Activated CD4-positive, alpha-beta T cell treated with anti-CD3 and anti-CD28 coated beads, Interleukin-2, amount 10 ng/mL, durations not matched to agents 24 days and 14 days (primary cell): ENCODE measurements around the gene TMEM179. TPM values are rescaled to one million over a fixed set of nuclear protein-coding genes. Genes with fewer than 3 reads are reported as not detected.
"Not testable (repeated sequence)": the region's sequence is repeated elsewhere in the genome, so short reads cannot be mapped to it uniquely, and the experiment has no call there.

Experiments used
- DNase-seq: peaks from one replicate; pipeline ENCODE4 v3.0.0; 2022
- H3K27ac Mint-ChIP-seq: one replicate; pipeline ENCODE4 v1.8.0; 2022; ENCODE audit warnings: mild to moderate bottlenecking, mixed read lengths
- H3K27me3 Mint-ChIP-seq: one replicate; pipeline ENCODE4 v1.8.0; 2022; ENCODE audit warnings: mixed read lengths
- H3K36me3 Mint-ChIP-seq: one replicate; pipeline ENCODE4 v1.8.0; 2022; ENCODE audit warnings: low read depth, mild to moderate bottlenecking, mixed read lengths
- H3K4me1 Mint-ChIP-seq: one replicate; pipeline ENCODE4 v1.8.0; 2021; ENCODE audit warnings: mixed read lengths
- H3K4me3 Mint-ChIP-seq: one replicate; pipeline ENCODE4 v1.8.0; 2022; ENCODE audit warnings: mild to moderate bottlenecking, moderate library complexity, mixed read lengths
- H3K9me3 Mint-ChIP-seq: one replicate; pipeline ENCODE4 v1.8.0; 2021; ENCODE audit warnings: mixed read lengths
- intact Hi-C: fragments of 100-400 bp; cut with micrococcal nuclease; formaldehyde crosslinking; loops from one replicate; pipeline ENCODE4 v1.15.1; 2023
- total RNA-seq: library from RNA; stranded (reverse); gene quantifications from 2 replicates; pipeline ENCODE4 v1.2.3, GENCODE V29; 2022

The TMEM179 gene
- 0.28 TPM in 1 of 2 replicates, not detected in the other for total RNA-seq

DNA sequence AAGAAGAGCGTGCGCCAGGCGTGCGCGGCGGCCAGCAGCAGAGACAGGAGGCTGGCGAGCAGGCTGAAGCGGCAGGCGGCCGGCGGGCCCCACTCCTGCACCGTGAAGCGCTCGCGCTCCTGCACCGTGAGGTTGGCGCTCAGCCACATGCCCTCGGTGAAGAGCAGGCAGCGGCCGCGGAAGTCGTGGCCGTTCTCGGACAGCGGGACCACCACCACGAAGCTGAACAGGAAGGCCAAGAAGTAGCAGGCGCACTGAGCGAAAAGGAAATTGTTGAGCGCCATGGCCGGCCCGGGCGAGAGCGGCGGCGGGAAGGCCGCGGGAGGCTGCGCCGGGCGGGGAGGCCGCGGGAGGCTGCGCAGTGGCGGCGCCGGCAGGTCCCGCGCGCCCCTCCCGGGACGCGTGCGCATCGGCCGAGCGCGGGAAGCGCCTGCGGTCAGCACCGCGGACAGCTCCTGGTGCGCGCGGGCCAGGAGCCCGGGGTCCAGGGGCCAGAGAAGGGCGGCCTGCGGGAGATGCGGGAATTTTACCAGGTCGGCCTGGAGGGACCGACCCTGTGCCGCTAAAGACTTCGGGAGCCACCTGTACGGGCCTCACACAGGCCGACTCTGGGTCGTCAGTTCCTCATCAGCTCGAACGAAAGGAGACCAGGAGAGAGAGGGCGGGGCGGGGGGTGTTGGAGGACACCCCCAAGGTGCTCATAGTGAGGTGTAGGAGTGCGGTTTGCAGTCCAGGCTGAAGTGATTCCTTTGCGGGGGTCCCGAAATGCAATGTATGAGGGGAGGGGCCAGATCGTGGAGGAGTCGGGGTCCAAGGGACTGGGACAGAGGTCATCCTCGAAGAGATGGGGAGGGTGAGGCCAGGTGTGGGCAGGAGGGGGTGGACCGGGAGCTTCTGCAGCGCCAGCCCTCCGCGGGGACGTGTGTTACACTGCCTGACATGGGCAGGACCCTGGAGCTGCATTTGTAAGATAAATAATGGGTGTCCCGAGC lies at the start of gene TMEM179:
TMEM179 (minus strand) TSS at position 315 of the 992 bp plus-strand sequence; CDS start at position 284, 31 bp downstream.
- Mint-ChIP-seq H3K9me3 (no peaks in the 10 kb centered on the region), H3K4me3 (peak within 1 kb of the TSS; percentile 23), H3K27me3 (peaks cover 29% of the 10 kb centered on the region), H3K36me3 (no peaks in the 10 kb centered on the region), H3K4me1 (no peaks in the 10 kb centered on the region), H3K27ac (no peak within 1 kb of the TSS)
- intact Hi-C loops, result no loop called here
- peak; percentile 65 for DNase-seq

DNA sequence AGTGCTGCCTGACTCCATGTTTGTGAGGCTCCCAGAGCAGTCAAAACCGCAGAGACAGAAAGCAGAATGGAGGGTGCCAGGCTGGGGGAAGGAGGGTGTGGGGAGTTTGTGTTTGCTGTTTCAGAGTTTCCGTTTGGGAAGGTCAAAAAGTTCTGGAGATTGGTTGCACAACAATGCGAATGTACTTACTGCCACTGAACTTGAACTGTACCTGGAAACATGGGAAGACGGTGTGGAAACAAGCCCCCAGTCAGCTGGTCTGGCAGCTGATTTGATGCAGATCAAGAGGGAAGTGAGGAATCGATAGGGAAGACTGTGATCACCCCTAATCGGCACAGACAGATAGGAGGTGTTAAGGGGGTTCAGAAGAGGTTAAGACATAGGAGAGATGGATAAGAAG lies 49.5 kb upstream of the TMEM179 start:
- intact Hi-C loops, result loop anchor here (5.0 kb wide), 1 partner anchor 33 kb away; the partner anchor contains the start of gene INF2
- no peaks in the 10 kb centered on the region for H3K4me1 Mint-ChIP-seq
- H3K9me3 Mint-ChIP-seq, result peaks cover 14% of the 10 kb centered on the region
- no peak overlapping the region for H3K4me3 Mint-ChIP-seq
- H3K27ac Mint-ChIP-seq, result no peak overlapping the region
- H3K27me3 Mint-ChIP-seq, result peaks cover 14% of the 10 kb centered on the region
- H3K36me3 Mint-ChIP-seq, result no peaks in the 10 kb centered on the region
- no peak for DNase-seq

DNA sequence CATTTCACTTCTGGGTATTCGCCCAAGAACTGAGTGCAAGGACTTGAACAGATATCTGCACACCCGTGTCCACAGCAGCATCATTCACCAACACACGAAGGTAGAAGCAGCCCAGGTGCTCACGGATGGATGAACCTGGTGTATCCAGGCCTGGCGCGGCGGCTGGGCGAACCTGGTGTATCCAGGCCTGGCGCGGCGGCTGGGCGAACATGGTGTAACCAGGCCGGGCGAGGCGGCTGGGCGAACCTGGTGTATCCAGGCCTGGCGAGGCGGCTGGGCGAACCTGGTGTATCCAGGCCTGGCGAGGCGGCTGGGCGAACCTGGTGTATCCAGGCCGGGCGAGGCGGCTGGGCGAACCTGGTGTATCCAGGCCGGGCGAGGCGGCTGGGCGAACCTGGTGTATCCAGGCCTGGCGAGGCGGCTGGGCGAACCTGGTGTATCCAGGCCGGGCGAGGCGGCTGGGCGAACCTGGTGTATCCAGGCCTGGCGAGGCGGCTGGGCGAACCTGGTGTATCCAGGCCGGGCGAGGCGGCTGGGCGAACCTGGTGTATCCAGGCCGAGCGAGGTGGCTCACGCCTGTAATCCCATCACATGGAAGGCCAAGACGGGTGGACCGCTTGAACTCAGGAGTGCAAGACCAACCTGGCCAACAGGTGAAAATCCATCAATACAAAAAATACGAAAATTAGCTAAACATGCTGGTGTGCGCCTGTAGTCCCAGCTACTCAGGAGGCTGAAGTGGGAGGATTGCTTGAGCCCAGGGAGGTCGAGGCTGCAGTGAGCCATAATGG lies 48.8 kb upstream of the TMEM179 start:
- H3K9me3 Mint-ChIP-seq, result peaks cover 14% of the 10 kb centered on the region
- not testable (repeated sequence) for H3K36me3 Mint-ChIP-seq, H3K27ac Mint-ChIP-seq, H3K4me1 Mint-ChIP-seq, H3K4me3 Mint-ChIP-seq, DNase-seq
- peaks cover 16% of the 10 kb centered on the region for H3K27me3 Mint-ChIP-seq
- intact Hi-C loops, result loop anchor here (5.0 kb wide), 1 partner anchor 34 kb away; the partner anchor contains the start of gene INF2

DNA sequence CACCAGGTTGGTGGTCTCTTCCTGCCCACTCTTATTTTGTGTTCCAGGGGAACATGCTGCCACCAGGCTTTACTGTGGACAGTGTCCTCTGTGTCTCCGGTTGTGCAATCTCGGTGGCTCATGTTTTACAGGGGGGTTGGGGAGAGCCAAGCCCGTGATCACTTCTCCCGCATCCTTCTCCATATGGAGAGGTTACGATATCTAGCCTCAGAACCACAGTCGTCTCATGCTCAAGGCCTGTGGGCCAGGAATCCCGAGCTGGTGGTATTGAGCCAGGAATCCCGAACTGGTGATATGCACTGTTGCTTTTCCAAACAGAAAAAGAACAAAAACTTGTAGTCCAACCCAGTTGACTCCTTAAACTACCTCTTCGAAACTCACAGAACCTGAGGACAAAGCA lies 47.8 kb upstream of the TMEM179 start:
- intact Hi-C loops, result loop anchor here (5.0 kb wide), 1 partner anchor 35 kb away; the partner anchor contains the start of gene INF2
- Mint-ChIP-seq H3K9me3 (peaks cover 14% of the 10 kb centered on the region), H3K4me1 (no peaks in the 10 kb centered on the region), H3K4me3 (no peak overlapping the region), H3K36me3 (no peaks in the 10 kb centered on the region), H3K27me3 (peaks cover 16% of the 10 kb centered on the region), H3K27ac (no peak overlapping the region)
- no peak for DNase-seq

DNA sequence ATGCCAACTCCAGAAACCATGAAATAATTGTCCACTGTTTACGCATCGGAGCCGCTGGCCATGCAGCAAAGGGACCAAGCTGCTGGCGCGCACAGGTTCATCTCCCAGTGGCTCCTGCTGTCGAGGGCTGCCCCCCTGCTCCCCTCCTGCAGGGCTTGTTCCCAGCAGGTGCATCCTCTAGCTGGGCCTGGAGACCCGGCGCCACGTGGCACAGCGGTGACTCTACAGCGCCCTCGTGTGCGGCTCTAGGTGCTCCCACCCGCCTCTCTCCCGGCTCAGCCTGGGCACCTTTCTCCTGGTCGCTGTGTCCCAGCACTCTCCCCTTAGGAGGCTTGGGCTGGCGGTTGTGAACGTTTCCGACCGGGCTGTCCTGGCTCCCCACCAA lies 47.3 kb upstream of the TMEM179 start:
- H3K27ac Mint-ChIP-seq, result no peak overlapping the region
- no peaks in the 10 kb centered on the region for H3K4me1 Mint-ChIP-seq
- intact Hi-C loops, result loop anchor here (5.0 kb wide), 1 partner anchor 35 kb away; the partner anchor contains the start of gene INF2
- no peak for DNase-seq
- H3K9me3 Mint-ChIP-seq, result peaks cover 14% of the 10 kb centered on the region
- no peak overlapping the region for H3K4me3 Mint-ChIP-seq
- H3K27me3 Mint-ChIP-seq, result peaks cover 18% of the 10 kb centered on the region
- H3K36me3 Mint-ChIP-seq, result no peaks in the 10 kb centered on the region

DNA sequence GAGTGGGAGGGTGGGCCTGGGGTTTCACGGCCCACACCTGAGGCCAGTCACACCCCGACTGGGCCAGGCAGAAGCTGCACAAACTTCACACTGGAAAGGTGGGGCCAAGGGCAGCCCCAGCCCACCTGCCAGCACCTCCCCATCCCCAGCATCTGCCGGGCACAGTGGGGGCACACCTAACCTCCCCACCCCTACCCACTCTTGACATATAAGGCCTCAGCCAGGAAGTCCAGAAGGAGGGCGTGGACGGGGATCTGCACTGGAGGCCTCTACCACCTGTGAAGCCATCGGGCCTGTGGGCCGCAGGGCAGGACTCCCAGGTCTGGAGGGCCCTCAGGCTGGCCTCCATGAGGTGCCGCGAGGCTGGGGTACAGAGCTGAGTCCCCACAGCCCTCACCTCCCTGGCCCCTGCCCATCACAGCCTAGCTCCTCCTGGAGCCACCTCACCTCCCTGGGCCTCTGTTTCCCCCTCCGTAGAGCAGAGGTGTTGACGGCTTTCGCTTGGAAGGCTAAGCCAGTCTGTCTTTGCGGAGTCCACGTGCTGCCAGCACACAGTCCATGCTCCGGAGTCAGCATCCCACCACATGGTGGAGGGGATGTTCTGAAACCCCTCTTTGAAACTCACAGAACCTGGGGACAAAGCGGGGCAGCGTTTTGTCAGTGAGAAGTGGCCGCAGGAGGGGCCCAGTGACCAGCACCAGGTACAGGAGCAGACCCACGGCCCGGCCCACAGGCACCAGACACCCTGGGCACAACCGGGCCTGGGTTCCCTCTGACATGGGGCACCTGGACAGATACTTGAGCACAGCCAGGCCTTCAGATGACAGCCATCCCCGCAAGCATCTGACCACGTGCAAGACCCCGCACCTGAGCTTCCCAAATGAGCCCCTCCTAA lies 46.7 kb upstream of the TMEM179 start:
- no peaks in the 10 kb centered on the region for H3K4me1 Mint-ChIP-seq
- no peak overlapping the region for H3K27ac Mint-ChIP-seq
- peaks cover 17% of the 10 kb centered on the region for H3K27me3 Mint-ChIP-seq
- H3K36me3 Mint-ChIP-seq, result no peaks in the 10 kb centered on the region
- peaks cover 14% of the 10 kb centered on the region for H3K9me3 Mint-ChIP-seq
- intact Hi-C loops, result loop anchor here (1.0 to 5.0 kb wide), 2 partner anchors 36 to 57 kb away; partner anchors contain the start of gene INF2
- H3K4me3 Mint-ChIP-seq, result no peak overlapping the region
- DNase-seq, result no peak

DNA sequence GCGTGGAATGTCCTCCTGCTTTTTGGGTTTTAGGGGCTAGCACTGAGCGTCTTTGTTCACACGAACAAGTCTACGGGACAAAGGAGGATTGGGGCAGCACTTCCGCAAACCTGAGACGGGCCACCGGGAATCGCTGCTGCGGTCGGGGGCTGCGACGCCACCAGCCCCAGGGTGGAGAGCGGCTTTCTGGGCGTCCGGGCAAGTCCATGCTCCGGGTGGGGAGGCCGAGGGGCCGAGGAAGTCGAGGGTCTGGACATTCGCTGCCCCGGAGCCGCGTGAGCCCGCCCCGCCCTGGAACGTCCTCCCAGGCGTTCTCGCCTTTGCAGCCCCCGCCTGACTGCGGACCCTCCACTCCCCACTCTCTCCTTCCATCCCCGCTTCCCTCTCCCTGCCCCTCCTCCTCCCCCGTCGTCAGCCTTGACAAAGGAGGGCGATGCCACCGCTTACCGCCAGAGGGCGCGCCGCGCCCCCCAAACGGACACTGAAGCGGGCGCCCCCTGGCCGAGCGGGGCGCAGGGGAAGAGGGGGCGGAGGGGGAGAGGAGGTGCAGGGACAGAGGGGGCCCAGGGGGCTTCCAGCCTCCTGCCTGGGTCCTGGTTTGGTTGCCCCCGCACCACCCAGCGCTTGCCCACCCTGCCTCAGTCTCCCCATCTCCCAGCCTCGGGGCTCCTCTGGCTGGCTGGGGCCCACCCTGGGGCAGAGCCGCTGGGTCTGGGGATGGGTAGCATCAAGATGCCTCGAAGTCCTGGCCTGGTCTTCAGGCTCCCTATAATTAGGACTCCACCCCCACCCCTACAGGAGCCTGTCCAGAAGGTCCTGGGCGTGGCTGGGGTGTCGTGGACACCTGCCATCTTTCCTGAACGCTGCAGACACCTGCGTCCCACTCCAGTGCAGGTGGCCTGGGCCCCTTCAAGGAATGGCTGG lies 45.7 kb upstream of the TMEM179 start:
- H3K4me3 Mint-ChIP-seq, result peak overlapping the region; percentile 59
- intact Hi-C loops, result loop anchor here (1.0 to 5.0 kb wide), 2 partner anchors 37 to 58 kb away; partner anchors contain the start of gene INF2
- H3K36me3 Mint-ChIP-seq, result no peaks in the 10 kb centered on the region
- peaks cover 11% of the 10 kb centered on the region for H3K27me3 Mint-ChIP-seq
- H3K4me1 Mint-ChIP-seq, result no peaks in the 10 kb centered on the region
- peaks cover 14% of the 10 kb centered on the region for H3K9me3 Mint-ChIP-seq
- no peak overlapping the region for H3K27ac Mint-ChIP-seq
- DNase-seq, result peak; percentile 89

DNA sequence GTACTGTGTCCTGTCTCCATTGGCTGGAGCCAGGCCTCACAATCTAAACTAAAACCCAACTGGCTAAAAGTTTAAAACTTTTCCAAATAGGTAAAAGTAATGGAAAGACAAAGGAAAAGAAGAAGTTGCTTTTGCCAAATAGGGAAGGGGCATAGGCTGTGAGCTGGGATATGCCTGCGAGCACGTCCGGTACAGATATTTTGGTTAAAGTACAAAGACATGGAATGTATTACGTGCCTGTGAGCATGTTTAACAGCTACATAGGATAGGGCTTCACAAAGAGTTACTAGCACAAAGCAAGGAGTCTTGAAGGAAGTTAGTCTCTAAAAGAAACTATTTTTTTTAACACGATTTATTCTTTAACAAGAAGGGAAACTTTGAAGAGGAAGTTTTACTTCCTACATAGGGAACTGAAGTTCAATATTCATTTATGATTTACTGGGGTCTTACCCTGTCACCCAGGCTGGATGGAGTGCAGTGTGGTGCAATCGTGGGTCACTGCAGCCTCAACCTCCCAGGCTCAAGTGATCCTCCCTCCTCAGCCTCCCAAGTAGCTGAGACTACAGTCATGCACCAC lies 43.0 kb upstream of the TMEM179 start:
- no peak overlapping the region for H3K4me3 Mint-ChIP-seq
- no peak for DNase-seq
- no peak overlapping the region for H3K27ac Mint-ChIP-seq
- H3K9me3 Mint-ChIP-seq, result peaks cover 9% of the 10 kb centered on the region
- intact Hi-C loops, result loop anchor here (10.0 kb wide), 1 partner anchor 513 kb away; the partner anchor contains the start of gene KIF26A
- no peaks in the 10 kb centered on the region for H3K4me1 Mint-ChIP-seq
- no peaks in the 10 kb centered on the region for H3K36me3 Mint-ChIP-seq
- peaks cover 12% of the 10 kb centered on the region for H3K27me3 Mint-ChIP-seq

DNA sequence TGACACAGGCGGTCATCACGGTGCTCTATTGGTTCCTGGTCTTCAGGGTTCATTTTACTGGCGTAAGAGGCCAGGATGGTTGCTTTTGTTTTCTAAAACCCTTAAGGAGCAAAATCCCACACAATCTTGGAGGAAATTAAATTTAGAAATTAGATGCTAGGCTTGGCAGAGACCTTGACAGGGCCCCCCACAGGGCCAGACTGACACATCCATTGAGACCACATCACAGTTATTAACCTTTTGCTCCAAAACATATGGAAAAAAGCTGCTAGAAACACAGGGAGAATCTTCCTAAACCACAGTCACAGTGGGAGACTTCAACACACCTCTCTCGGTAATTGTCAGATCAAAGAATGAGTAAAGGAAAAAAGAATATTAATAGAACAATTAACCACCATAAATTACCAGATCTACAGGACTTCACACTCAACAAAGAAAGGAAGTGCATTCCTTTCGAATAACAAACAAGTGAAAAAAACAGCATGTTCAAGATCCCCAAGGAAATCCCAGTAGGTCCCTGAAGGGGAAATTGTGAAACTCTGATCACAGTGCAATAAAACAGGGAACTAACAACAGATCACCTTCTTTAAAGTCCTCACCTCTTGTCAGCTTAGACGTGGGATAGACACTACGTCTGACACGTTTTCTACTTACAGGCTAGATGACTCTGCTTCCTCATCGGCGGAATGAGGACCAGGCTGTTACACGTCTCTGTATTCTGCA lies 40.2 kb upstream of the TMEM179 start:
- H3K4me3 Mint-ChIP-seq, result no peak overlapping the region
- intact Hi-C loops, result loop anchor here (10.0 kb wide), 1 partner anchor 510 kb away; the partner anchor contains the start of gene KIF26A
- peaks cover 11% of the 10 kb centered on the region for H3K27me3 Mint-ChIP-seq
- peaks cover 5% of the 10 kb centered on the region for H3K9me3 Mint-ChIP-seq
- no peaks in the 10 kb centered on the region for H3K36me3 Mint-ChIP-seq
- DNase-seq, result no peak
- no peak overlapping the region for H3K27ac Mint-ChIP-seq
- no peaks in the 10 kb centered on the region for H3K4me1 Mint-ChIP-seq

DNA sequence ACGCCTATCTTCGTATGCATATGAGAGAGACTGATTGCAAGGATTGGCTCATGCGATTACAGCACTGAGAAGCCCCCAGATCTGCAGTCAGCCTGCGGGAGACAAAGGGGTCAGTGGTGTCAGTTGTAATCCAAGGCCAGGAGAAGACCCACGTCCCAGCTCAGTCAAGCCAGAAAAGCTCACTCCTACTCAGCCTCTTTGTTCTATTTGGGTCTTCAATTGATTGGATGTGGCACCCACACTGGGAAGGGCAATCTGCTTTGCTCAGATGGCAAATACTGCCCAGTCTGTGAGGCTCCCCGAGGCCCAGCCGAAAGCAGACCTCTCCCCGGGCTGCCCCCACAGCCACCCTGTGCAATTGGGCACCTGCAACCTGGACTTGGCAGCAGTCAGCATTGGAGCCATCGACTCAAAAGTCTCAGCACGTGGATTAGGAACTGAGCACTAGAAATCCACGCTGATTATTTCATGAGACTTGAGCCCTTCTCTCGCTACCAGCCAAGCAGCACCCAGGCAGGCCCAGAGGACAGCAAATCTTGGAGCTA lies 39.6 kb upstream of the TMEM179 start:
- H3K4me3 Mint-ChIP-seq, result no peak overlapping the region
- H3K9me3 Mint-ChIP-seq, result peaks cover 5% of the 10 kb centered on the region
- H3K4me1 Mint-ChIP-seq, result no peaks in the 10 kb centered on the region
- H3K36me3 Mint-ChIP-seq, result no peaks in the 10 kb centered on the region
- DNase-seq, result no peak
- no peak overlapping the region for H3K27ac Mint-ChIP-seq
- peaks cover 5% of the 10 kb centered on the region for H3K27me3 Mint-ChIP-seq
- intact Hi-C loops, result loop anchor here (10.0 kb wide), 1 partner anchor 509 kb away; the partner anchor contains the start of gene KIF26A

DNA sequence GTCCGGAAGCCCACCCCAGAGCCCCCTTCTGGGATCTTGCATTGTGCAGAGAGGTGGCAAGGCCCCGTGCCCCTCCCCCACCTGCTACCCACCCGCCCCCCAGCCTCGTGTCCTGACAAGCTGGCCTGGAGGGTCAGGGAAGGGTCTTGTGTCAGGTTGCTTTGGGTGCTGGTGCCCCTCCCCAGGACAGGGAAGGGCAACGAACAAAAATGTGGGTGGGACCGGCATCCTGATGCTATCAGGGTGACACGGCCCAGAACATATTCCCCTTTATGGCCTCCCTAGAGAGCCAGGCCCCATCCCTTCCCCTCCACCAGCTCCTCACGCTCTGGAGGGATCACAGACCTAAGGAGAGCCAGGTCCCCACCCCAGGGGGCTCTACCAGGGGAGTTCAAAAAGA lies 38.7 kb upstream of the TMEM179 start:
- Mint-ChIP-seq H3K9me3 (peaks cover 5% of the 10 kb centered on the region), H3K4me3 (no peak overlapping the region), H3K36me3 (no peaks in the 10 kb centered on the region), H3K27me3 (peaks cover 4% of the 10 kb centered on the region), H3K27ac (no peak overlapping the region), H3K4me1 (no peaks in the 10 kb centered on the region)
- intact Hi-C loops, result loop anchor here (10.0 kb wide), 1 partner anchor 509 kb away; the partner anchor contains the start of gene KIF26A
- no peak for DNase-seq
